Activated CD4-positive, alpha-beta T cell treated with anti-CD3 and anti-CD28 coated beads, Interleukin-2, amount 50 U/mL, for 16 hours (primary cell): ENCODE data around the gene KANSL1L.

Experiments used
- DNase-seq: peaks from one replicate; pipeline ENCODE4 v3.0.0-alpha.2; 2020

Gene KANSL1L

GRCh38 chr2:210055825-210056224, 115.4 kb downstream of the KANSL1L start:
- DNase-seq, result no peak

GRCh38 chr2:210054696-210055095, 116.5 kb downstream of the KANSL1L start:
- no peak for DNase-seq

DNA sequence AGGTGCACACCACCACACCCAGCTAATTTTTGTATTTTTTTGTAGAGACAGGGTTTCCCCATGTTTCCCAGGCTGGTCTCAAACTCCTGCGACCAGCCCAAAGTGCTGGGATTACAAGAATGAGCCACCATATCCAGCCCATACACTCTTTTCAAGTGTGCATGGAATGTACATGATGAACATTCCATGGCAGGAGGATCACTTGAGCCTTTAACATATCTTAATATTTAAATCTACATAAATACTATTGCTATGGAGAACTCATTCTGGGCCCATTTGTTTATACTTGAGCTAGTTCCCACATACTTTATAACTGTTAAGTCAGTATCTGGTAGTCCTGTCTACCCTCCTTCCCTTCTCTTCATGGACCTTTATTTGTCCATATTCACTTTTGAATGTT, 120.3 kb downstream of the KANSL1L start:
- DNase-seq, result no peak

GRCh38 chr2:210049831-210050230, 121.4 kb downstream of the KANSL1L start:
- no peak for DNase-seq

DNA sequence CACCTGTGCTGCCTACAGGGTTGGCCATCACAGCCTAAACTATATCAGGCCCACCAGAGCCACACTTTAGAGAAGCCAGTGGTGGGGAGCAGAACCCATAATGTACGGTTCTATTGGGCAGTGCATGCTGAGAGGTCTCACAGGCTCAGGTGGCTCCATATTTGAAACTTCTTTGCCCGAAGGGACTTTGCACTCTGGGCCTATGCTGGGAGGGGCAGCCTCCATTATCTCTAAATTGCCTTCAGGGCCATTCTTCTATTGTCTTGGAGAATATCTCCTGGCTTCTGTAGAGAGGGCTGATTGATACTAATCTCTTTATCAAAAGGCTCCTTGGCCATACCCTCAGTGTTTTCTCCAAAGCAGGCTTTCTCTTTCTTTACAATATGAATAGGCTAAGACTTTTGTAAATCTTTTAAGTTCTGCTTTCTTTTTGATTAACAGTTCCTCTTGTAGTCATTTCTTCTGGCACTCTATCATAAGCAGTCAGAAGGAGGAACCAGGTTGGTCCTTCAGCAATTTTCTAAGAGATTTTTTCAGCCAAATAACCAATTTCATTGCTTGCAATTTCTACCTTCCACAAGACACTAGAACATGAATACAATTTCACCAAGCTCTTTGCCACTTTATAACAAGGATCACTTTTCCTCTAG, 124.2 kb downstream of the KANSL1L start:
- DNase-seq, result no peak

DNA sequence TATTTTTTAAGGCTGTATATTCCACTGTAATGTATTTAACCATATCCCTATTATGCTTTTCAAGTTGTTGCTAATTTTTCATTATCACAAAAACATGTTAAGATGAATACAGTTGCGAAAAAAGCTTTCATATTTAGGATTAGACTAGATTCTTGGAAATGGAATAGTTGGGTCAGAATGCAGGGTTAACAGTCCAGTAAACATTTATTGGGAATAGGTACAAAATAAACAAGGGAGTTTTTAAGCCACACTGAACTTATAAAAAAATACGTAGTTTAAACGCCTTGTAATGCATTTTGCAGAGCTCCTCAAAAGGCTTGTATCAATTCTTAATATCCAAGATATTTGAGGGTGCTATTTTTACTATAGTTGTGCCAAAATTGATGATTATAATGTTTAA, 133.1 kb downstream of the KANSL1L start:
- DNase-seq, result no peak

- no peak for DNase-seq
Observed at GRCh38 chr2:210035679-210036078, 135.5 kb downstream of the KANSL1L start.

DNA sequence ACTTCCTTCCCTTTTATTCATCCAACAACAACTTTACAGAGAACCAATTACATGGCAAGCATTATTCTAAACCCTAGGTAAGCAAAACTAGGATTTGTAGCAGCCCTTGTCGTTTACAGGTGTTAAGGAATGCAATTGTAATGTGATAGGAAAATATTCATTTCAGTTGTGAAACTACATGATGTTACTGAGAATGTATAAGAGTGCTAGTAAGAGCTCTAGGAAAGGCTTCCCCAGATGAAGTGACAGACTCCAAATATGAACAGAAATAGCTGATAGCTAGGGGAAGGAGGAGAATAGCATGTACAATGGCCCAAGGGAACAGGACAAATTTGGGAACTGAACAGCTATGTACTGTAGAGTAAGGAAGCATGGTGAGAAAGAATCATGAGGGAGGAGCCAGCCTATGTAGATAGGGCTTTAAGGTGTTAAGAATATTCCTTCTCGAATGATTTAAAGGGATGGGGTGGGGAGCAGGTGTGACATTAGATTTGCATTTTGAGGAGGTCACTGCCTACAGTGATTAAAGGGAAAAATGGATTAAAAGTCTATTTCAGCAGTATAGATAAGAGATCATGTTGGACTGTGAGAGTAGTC, 137.0 kb downstream of the KANSL1L start:
- DNase-seq, result no peak

- no peak for DNase-seq
Observed at GRCh38 chr2:210028178-210028577, 143.0 kb downstream of the KANSL1L start.

DNA sequence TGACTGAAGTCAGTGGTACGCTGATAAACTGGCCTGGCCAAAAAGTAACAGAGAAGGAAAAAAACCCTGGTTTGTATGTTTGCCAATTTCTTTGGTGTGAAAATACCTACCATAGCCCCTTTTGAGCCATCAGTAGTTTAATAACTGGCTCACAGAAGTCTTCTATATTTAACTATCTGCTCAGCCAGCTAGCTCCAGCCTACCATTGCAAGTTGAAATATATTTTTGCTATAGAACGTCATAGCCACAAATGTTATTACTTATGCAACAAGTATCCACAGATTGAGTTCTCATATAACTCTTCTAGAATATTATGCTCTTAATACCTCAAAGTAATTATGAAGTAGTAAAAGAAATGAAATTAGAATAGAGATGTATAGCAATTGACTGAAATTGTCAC, 143.6 kb downstream of the KANSL1L start:
- no peak for DNase-seq

DNA sequence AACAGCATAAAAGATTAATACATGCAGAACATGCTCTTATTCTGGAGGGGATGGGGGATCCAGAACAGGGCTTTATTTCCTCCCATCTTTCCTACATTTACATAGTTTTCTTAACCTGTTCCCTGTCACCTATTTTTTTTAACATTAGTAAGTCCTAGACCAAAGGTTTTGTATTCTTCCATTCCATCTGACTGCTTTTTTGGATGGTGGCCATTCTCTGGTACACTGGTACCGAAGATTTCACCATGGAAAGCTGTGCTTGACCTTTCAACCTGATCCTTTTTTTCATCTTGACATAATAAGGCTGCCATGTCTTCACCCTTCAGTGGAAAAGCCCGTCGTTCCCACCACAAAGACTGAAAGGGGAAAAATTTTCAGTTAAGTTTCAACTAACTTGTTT, 148.4 kb downstream of the KANSL1L start:
- DNase-seq, result no peak

- DNase-seq, result no peak
Observed at GRCh38 chr2:210020138-210020537, 151.1 kb downstream of the KANSL1L start.

- DNase-seq, result no peak
Observed at GRCh38 chr2:210009896-210010295, 161.3 kb downstream of the KANSL1L start.

DNA sequence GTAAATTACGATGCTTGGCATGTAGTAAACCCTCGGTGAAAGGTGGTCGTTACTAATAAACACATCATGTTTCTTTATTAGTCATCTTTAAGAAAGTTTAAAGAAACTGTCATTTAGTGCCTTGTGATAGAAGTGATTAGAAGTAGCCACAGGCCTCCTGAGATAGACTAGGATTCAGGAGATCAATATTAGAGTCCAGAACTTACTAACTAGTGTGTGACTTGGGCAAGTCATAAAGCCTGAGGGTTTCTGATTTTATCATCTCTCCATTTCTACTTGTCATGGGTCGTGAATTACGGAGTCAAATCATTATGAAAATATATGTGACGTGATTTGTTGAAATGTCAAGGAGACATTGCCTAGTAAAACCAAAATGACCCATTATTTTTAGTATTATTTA, 162.1 kb downstream of the KANSL1L start:
- DNase-seq, result peak; percentile 51

DNA sequence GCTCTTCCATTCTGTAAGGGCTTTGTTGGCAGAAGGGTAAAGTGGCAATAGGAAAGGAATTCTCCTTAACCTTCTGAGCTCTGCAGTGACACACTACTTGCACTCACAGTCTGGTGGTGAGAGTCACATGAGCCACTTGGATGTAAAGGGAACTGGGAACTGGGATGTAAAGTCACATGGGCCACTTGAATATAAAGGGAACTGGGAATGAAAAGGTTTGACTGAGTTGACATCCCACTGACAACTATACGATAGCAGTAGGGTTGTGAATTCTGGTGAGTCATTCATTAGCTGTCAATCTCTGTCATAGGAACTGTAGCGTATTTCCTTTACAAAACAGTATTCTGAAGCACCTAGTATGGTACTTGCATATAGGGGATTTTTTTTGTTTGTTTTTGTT, 163.3 kb downstream of the KANSL1L start:
- DNase-seq, result no peak

- DNase-seq, result no peak
Observed at GRCh38 chr2:210004881-210005280, 166.3 kb downstream of the KANSL1L start.

- DNase-seq, result no peak
Observed at GRCh38 chr2:210003359-210003758, 167.8 kb downstream of the KANSL1L start.

DNA sequence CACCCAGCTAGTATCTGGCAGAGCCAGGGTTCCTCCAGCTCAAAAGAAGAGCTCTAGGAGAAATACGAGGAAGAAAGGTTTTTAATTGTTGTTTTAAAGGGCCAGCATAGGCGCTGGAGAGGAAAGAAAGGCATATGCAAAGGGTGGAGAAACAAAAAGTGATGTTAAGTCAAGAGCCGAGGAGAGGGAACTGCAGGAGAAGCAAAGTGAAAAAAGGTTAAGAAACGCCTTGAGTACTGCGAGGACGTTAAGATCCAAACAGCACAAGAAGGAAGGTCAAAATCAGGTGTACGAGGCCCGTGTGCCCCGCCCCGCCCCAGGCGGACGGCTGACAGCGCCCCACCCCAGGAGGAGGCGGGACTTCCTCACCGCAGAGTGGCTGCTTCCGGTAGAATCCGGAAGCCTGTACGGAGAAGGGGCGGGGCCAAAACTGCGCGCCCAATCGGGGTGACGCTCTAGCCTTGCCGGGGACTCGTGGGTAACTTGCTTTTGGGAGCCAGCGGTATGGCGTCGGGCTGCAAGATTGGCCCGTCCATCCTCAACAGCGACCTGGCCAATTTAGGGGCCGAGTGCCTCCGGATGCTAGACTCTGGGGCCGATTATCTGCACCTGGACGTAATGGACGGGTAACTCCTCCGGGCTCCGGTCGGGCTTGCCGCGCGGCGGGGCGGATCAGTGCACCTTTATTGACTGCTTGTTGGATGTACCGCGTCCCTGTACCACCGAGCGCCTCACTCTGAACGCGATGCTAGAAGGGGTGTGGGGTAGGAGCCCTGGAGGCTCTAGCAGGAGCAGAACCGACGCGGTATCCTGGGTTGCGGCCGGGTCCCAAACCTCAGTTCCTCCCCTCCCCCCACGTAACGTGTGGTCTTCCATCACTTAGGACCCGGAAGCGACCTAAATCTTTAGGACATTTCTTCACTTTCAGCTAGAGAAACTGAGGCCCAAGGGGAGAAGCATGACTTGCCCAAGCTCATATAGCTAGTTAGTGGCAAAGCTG, 168.8 kb downstream of the KANSL1L start, which contains the start of gene RPE:
Gene RPE (plus strand): TSS at position 481 of the 1,000 bp plus-strand sequence. CDS start 24 bp downstream, at position 505.
- peak; percentile 98 for DNase-seq

GRCh38 chr2:210000464-210001324, 170.5 kb downstream of the KANSL1L start:
- no peak for DNase-seq

DNA sequence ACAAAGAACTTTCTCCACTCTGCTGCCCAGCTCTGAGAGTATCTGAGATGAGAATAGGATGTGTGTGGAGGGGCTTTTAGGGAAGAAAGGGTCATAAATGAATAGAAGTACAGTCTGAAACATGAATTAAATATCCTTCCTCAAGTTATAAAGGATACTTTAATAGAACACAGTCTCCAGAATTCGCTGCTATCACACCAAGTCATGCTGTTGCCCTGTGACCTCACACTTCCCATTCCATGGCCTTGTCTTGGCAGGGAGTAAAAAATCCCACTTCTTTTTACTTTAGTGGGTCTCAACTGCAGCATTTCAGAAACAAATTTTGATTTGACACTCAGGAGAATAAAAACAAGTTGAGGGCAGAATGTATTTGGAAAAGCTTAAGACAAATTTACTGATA, 172.6 kb downstream of the KANSL1L start:
- DNase-seq, result no peak

DNA sequence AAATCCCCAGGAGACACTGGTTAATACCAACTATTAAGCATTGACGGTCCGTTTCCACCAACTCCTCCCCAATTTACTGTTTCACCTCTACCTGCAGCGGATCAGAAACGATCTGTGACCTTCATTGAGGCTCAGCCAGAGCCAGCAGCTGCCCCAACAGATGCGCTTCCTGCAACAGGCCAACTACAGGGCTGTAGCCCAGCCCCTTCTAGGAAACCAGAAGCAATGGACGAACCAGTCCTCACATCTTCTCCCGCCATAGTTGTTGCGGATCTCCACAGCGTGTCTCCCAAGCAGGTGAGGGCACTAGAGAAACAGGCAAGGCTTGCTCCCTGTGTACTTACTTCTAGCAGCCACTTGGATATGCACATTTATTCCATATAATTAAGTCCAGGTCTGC, 177.2 kb downstream of the KANSL1L start:
- no peak for DNase-seq

DNA sequence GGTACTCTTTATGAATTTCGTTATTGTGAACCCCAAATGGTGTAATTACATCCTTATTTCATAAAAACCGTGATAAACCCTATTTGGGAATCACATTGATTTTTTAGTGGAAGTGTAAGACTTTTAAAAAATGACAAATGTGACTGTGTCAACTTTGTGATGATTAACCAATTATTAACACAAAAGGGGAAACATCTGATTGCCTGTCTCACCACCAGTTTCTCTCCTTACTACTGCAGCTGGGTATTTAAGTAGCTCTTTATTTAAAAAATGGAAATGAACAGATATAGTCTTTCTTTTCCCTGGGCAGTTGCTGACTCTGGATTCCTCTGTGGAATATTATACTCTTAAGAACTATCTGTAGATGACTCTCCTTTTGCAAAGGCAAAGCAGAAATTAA, 180.4 kb downstream of the KANSL1L start:
- no peak for DNase-seq

GRCh38 chr2:209988010-209988409, 183.2 kb downstream of the KANSL1L start:
- DNase-seq, result no peak
